Measurements from ENCODE around the gene SLC25A21.

SLC25A21 gene

GRCh38 chr14:36866867-36867266, 305.5 kb downstream of the SLC25A21 start (continued):
- TF ChIP-seq ZNF140 (tag by site-specific recombination; IDR thresholded peaks at IDR 0.05) (no peak), ZNF837 (tag by site-specific recombination; IDR thresholded peaks at IDR 0.05) (no peak), RBAK (tag by site-specific recombination; IDR thresholded peaks at IDR 0.05) (no peak), BCL11B (tag by site-specific recombination; IDR thresholded peaks at IDR 0.05; ENCODE audit: low read depth) (no peak), ZBTB11 (tag by site-specific recombination; conservative IDR thresholded peaks at IDR 0.05; ENCODE audit: low read depth) (no peak), PBX3 (CRISPR knock-in tag; IDR thresholded peaks at IDR 0.05) (no peak), ZNF776 (tag by site-specific recombination; IDR thresholded peaks at IDR 0.05; ENCODE audit: borderline replicate concordance) (no peak)

- ChIA-PET POLR2A (no interaction called here), CTCF (interaction anchor here (0.6 to 1.5 kb wide), 9 partner anchors 14 to 214 kb away, joined by 3 to 5 read pairs (median 3); no protein-coding TSS in a partner anchor)
- TF ChIP-seq INSM2 (tag by site-specific recombination; IDR thresholded peaks at IDR 0.05), result no peak
- no peak for TF ChIP-seq ZNF169 (tag by site-specific recombination; IDR thresholded peaks at IDR 0.05)
- TF ChIP-seq ZNF202 (tag by site-specific recombination; IDR thresholded peaks at IDR 0.05; ENCODE audit: borderline replicate concordance), result no peak
- no peak for TF ChIP-seq ZSCAN5A (tag by site-specific recombination; IDR thresholded peaks at IDR 0.05)
- no peak for TF ChIP-seq ZNF837 (tag by site-specific recombination; IDR thresholded peaks at IDR 0.05)
- TF ChIP-seq ZNF16 (tag by site-specific recombination; IDR thresholded peaks at IDR 0.05; ENCODE audit: low read depth), result no peak
- no peak for TF ChIP-seq ZNF513 (tag by site-specific recombination; IDR thresholded peaks at IDR 0.05)
- no peak for TF ChIP-seq ZNF544 (tag by site-specific recombination; IDR thresholded peaks at IDR 0.05)
- no peak for TF ChIP-seq SP7 (tag by site-specific recombination; IDR thresholded peaks at IDR 0.05)
- no peak for TF ChIP-seq PATZ1 (tag by site-specific recombination; IDR thresholded peaks at IDR 0.05)
- no peak for TF ChIP-seq PBX3 (CRISPR knock-in tag; IDR thresholded peaks at IDR 0.05)
- no peak for TF ChIP-seq MYNN (tag by site-specific recombination; IDR thresholded peaks at IDR 0.05; ENCODE audit: borderline replicate concordance)
- no peak for TF ChIP-seq ZNF274 (IDR thresholded peaks at IDR 0.05; ENCODE audit: low read length)
- no peak for TF ChIP-seq ZNF274 (tag by site-specific recombination; IDR thresholded peaks at IDR 0.05; ENCODE audit: borderline replicate concordance)
- no peak for TF ChIP-seq ZNF404 (tag by site-specific recombination; IDR thresholded peaks at IDR 0.05)
- TF ChIP-seq ZBTB6 (tag by site-specific recombination; IDR thresholded peaks at IDR 0.05), result no peak
- TF ChIP-seq ZBTB1 (tag by site-specific recombination; IDR thresholded peaks at IDR 0.05), result no peak
- TF ChIP-seq ZNF843 (tag by site-specific recombination; IDR thresholded peaks at IDR 0.05), result no peak
Measured at GRCh38 chr14:36863271-36863670, 309.1 kb downstream of the SLC25A21 start.

More at GRCh38 chr14:36863271-36863670, 309.1 kb downstream of the SLC25A21 start:
- H3K36me3 ChIP-seq (ENCODE audit: control insufficient read depth in 2 of 2, insufficient read depth in 1 of 2, low read length in 2 of 2), result no peaks in the 10 kb centered on the region
- no peak overlapping the region for H3K27ac ChIP-seq (ENCODE audit: extremely low read depth, low read depth, low read length)
- H3K9me3 ChIP-seq (ENCODE audit: control insufficient read depth, insufficient read depth, low read depth, low read length), result no peaks in the 10 kb centered on the region
- peaks cover 2% of the 10 kb centered on the region; the same call in 1 of the 2 replicates for H3K4me1 ChIP-seq (ENCODE audit: control insufficient read depth, insufficient read depth, low read length)
- no peak overlapping the region for H3K4me3 ChIP-seq (ENCODE audit: low read depth, low read length)
